ENCODE data around the gene CLSTN3. TPM values are rescaled to one million over a fixed set of nuclear protein-coding genes. Genes with fewer than 3 reads are reported as not detected.

The CLSTN3 gene
- polyA plus RNA-seq, 1 of the 3 experiments (the other 2 are of a cell fraction), result 12.7 TPM

- Histone ChIP-seq H3K79me2 (ENCODE audit: insufficient read depth) (no peaks in the 10 kb centered on the region), H3K9ac (no peak overlapping the region), H3F3A (replicated peaks; ENCODE audit: insufficient read depth) (no peaks in the 10 kb centered on the region), H4K20me1 (ENCODE audit: insufficient read depth) (no peaks in the 10 kb centered on the region), H3K36me3 (replicated peaks in 1 of 2; ENCODE audit: control insufficient read depth in 1 of 2, insufficient read depth in 2 of 2, low read length in 1 of 2) (no peaks in the 10 kb centered on the region), H2AFZ (ENCODE audit: low read depth) (no peak overlapping the region), H3K27me3 (ENCODE audit: insufficient read depth) (no peaks in the 10 kb centered on the region; the same call in 1 of the 2 replicates), H3K27ac (ENCODE audit: low read depth in 2 of 2, low read length in 1 of 2) (no peak overlapping the region), H3K9me3 (peaks cover 9% of the 10 kb centered on the region; the same call in 1 of the 2 replicates), H3K9me2 (no peaks in the 10 kb centered on the region), H3K4me2 (no peak overlapping the region), H3K4me1 (ENCODE audit: control insufficient read depth in 1 of 2, insufficient read depth in 2 of 2, low read depth in 1 of 2, low read length in 1 of 2) (peaks cover 0 to 15% of the 10 kb centered on the region in 2 experiments; a peak in 1 of 4 replicates), H3K4me3 (ENCODE audit: low read depth in 2 of 2, low read length in 1 of 2) (no peak overlapping the region)
- 43% methylated on average over 18 of the region's 19 CpGs for WGBS (ENCODE audit: low lambda C conversion rate)
- TF ChIP-seq RCOR1 (IDR thresholded peaks at IDR 0.05; ENCODE audit: low read length), result no peak
- TF ChIP-seq EP300 (IDR thresholded peaks at IDR 0.05; ENCODE audit: borderline replicate concordance in 1 of 2, low read depth in 1 of 2, low read length in 1 of 2), result no peak
- no peak for TF ChIP-seq SMC3 (IDR thresholded peaks at IDR 0.05; ENCODE audit: low read depth, low read length)
- no peak for TF ChIP-seq MXI1 (IDR thresholded peaks at IDR 0.05; ENCODE audit: low read depth, low read length)
- TF ChIP-seq CTCF (IDR thresholded peaks at IDR 0.05), result no peak; the same call in 1 of the 2 replicates
- no peak for TF ChIP-seq TCF12 (IDR thresholded peaks at IDR 0.05)
- no peak for TF ChIP-seq POLR2AphosphoS5 (IDR thresholded peaks at IDR 0.05; ENCODE audit: low read depth, low read length)
- no peak for TF ChIP-seq GABPA (IDR thresholded peaks at IDR 0.05; ENCODE audit: low read depth)
- TF ChIP-seq MAX (IDR thresholded peaks at IDR 0.05; ENCODE audit: low read depth), result no peak
- no peak for TF ChIP-seq USF1 (IDR thresholded peaks at IDR 0.05; ENCODE audit: borderline replicate concordance, low read depth)
- TF ChIP-seq MEF2A (IDR thresholded peaks at IDR 0.05; ENCODE audit: borderline replicate concordance, low read depth), result no peak
- no peak for TF ChIP-seq USF2 (IDR thresholded peaks at IDR 0.05; ENCODE audit: borderline replicate concordance, low read depth, low read length)
- no peak for TF ChIP-seq REST (IDR thresholded peaks at IDR 0.05; ENCODE audit: low read depth, low read length)
- TF ChIP-seq NFIC (IDR thresholded peaks at IDR 0.05; ENCODE audit: borderline replicate concordance), result no peak
- no peak for DNase-seq
- ChIA-PET CTCF (interaction anchor here (0.6 to 5.6 kb wide), 13 partner anchors 9 to 52 kb away, joined by 3 to 37 read pairs (median 4); partner anchors contain the start of gene PEX5), POLR2A (no interaction called here)
Measured at GRCh38 chr12:7162691-7163114, 32.5 kb downstream of the CLSTN3 start.

Data from SK-N-SH (cell line).